HG02970 (cell line): ENCODE measurements around the gene CYB5R4.
A peak's percentile ranks its signal among the peaks of the same experiment; 100 is the strongest.
"Not testable (repeated sequence)": the region's sequence is repeated elsewhere in the genome, so short reads cannot be mapped to it uniquely, and the experiment has no call there.

ENCODE experiments used
- ATAC-seq: cut with Tn5 transposase; IDR thresholded peaks from one replicate; pipeline ENCODE4 v1.9.1; 2021; ENCODE audit warnings: mild to moderate bottlenecking, moderate library complexity, moderate number of reproducible peaks; ENCODE audit not compliant: unreplicated experiment, low FRiP score

Gene CYB5R4

GRCh38 chr6:83862776-83863471 lies 3.4 kb downstream of the CYB5R4 start:
- ATAC-seq = no peak

DNA sequence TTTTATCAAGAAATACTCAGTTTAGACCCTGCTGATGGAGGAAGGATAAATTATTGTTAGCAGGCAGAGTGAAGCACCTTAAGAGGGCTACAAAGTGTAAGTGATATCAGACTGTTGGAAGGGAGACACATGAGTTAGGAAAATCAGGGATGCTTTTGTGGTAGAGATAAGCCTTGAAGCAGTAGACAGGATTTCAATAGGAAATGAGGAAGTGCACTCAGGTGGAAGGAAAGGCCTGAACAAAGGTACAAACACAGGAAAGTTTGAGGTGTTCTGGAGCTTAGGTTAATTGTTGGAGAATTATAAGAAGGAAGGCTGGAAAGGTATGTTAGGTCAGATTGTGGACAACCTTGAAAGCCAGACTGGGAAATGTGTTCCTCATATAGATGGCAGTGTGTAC lies 7.6 kb downstream of the CYB5R4 start:
- ATAC-seq = no peak

DNA sequence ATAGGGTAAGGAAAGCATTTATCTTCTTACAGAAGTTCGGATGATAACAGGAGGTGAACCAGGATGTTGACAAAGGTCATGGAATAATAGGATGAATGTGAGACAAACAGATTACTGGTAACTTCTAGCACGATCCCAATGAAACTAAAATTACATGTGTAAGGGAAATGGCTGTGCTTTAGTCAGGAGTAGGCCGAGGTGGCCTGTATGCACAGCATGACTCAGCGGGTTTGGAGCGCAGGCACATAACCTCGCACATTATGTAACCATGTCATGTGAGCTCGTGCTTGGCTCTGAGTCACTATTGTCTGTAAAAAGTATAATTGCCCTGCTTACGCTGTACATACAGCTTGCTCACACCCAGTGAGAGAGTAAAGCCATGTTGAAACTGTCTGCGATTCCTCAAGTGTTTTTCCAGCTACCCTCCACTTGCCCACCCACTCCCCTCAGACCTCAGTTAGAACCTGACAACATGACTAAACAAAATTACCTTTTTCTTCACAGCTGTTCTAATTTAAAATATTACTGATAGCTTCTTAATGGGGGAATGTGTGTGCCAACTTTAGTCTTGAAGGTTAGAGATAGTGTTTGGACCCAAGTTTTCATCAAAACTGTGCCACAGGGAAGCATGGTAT lies 8.2 kb downstream of the CYB5R4 start:
- no peak for ATAC-seq

DNA sequence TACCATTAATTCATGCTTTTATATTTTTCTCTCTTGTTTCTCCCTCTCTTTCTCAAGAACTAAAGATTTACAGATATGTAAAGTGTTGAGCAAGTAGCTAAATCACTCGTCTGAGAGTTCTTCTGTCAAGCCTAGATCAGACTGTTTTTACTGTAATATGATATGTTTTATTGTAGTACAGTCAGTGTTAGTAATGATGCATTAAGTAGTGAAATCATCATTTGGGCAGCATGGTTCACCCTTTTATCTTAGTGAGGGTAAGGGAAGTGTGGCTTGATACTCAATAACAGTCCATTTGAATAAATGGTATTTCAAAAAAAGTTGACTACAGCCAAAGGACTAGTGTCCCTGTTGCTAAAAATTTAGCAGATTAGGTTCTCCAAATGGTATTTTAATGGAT lies 9.2 kb downstream of the CYB5R4 start:
- ATAC-seq = no peak

DNA sequence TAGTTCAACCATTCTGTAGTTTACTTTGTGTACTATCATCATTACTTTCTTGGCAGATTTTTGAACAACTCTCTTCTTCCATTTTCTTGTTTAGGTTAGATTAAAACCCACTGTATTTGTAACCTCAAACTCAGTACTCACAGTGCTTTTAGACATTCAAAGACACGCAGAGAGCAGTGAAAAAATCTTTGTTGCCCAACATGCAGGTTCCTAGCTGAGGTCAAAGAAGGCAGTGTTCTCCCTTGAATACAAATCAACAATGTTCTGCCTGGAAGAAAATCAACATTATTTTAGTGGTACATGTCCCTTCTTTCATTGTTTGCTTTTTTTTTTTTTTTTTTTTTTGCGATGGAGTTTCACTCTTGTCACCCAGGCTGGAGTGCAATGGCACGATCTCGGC lies 11.2 kb downstream of the CYB5R4 start:
- ATAC-seq = no peak

DNA sequence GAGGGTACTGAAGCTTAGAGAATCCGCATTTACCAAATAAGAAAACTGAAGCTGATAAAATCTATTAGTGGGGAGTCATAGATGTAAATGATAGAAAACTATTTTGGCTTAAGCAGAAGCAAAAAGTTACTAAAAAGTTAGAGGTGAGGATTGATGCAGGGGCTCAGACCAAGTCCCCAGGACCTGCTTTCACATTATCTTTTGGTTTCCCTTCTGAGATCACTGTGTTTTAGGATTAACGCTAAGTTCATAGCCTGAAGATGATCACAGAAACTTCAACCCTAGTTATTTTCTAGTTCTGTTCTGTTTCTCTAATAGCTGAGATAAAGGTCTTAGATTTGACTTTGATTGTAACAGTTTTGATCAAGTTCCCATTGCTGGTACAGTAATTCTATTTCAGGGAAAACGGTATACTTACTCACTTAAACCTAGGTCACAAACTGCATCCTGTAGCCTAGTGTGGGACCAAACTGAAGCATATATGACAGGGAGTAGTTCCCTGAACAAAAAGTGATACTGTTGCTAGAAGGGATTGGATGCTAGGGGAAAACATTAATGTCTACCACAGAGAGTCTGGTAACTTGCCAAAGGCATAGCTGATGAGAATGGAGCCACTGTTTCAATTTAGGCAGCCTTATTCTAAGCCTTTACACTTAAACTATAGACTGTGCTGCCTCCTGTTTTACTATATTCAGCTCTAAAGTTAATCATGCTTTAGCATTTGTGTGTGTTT lies 13.1 kb downstream of the CYB5R4 start:
- ATAC-seq = no peak

- no peak for ATAC-seq
These were observed 14.4 kb downstream of the CYB5R4 start for GRCh38 chr6:83873869-83874268.

DNA sequence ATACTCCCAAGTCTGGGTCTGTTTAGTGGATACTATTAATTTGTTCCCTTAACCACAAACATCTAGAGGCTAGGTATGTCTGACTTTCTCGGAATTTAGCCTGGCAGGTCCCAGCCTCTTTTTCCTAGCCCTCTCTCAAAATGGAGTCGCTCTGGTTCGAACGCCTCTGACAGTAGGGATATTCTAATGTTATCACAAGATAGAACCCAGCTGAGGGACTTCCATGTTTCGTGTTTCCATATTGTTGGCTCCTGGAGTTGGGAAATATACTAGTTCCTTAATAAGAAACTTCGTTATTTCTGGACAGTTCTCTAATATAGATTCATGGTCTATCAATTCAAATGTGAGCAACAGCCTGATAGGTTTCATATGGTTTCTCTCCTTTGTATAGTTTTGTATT lies 16.4 kb downstream of the CYB5R4 start:
- ATAC-seq = no peak

GRCh38 chr6:83878902-83879644 lies 19.6 kb downstream of the CYB5R4 start:
- ATAC-seq = no peak

GRCh38 chr6:83879746-83880145 lies 20.3 kb downstream of the CYB5R4 start:
- ATAC-seq = no peak

DNA sequence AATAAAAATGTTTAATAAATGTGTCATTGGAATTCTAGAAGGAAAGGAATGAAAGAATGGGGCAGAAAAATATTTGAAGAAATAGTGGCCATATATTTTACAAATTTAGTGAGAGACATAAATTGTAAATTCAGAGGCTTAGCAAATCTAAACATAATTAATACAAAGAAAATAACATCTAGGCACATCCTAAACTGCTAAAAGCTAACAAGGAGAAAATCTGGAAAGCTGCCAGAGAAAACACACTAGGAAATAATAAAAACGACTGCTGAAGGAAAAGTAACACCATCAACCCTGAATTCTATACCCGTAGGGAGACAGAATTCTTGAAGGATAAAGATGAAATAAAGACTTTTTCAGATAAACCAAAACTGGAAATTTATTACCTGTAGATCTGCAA lies 23.8 kb downstream of the CYB5R4 start:
- no peak for ATAC-seq

DNA sequence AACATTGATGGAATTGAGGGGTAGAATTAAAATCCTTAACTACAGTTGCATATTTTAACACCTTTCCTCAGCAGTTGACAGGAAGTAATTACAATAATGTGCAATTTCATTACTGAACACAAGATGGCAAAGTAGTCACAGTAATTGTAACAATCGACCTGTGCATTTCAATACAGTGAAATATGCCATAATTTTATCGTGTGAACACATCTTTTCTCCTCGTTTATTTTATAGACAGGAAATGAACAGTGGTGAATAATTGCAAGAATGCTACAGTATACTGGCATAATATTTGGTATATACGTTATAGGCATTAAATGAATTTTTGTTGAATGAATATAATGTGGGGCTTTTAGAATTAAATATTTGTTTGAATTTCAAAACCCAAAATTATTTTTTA lies 25.0 kb downstream of the CYB5R4 start:
- ATAC-seq = peak; percentile 79

DNA sequence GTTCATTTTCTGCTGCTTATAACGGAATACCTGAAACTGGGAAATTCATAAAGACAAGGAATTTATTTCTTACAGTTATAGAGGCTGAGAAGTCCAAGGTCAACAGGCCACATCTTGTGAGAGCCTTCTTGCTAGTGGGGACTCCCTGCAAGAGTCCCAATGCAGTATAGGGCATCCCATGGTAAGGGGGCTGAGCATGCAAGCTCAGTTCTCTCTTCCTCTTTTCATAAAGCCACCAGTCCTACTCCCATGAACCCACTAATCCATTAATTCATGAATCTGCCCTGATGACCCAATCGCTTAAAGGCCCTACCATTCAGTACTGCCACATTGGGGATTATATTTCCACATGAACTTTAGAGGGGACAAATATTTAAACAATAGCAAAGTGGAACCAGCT lies 26.5 kb downstream of the CYB5R4 start:
- ATAC-seq = no peak

GRCh38 chr6:83889621-83890020 lies 30.1 kb downstream of the CYB5R4 start:
- no peak for ATAC-seq

GRCh38 chr6:83890520-83890919 lies 31.0 kb downstream of the CYB5R4 start:
- ATAC-seq = no peak

DNA sequence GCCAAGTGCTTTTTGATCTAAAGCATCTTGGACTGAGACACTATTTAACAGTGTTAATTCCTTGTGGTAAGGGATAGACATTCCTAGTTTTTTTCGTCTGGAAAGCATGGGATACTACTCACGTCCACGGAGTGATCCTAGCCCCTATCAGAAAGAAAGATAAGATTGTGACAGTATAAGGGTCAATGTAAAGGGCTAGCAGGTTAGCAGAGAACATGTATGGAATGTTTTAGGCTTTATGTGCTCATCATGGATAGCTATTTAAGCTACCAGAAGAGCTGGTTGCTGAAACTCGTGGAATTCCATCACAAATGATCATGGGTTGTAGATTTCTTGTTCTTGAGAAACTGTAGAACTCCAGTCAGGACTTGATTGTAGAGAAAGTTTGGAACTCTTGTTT lies 32.1 kb downstream of the CYB5R4 start:
- no peak for ATAC-seq

DNA sequence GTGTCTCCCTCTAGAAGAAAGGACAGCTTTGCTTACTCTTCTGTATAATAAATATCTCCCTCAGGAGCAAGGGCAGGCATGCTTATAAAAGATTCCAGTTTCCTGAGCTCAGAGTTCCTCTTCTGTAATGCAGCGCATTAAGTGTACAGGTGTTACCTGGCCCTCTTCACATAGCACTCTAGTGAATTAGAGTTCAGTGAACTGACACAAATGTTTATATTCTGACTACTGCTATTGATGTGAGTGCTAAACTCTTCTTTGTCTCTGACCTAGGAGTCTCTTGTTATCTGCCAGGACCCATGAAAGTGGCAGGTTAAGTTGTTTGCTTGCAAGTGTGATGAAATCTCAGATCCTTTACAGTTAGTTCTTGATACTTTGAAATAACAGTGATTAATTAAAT lies 33.5 kb downstream of the CYB5R4 start:
- ATAC-seq = no peak

DNA sequence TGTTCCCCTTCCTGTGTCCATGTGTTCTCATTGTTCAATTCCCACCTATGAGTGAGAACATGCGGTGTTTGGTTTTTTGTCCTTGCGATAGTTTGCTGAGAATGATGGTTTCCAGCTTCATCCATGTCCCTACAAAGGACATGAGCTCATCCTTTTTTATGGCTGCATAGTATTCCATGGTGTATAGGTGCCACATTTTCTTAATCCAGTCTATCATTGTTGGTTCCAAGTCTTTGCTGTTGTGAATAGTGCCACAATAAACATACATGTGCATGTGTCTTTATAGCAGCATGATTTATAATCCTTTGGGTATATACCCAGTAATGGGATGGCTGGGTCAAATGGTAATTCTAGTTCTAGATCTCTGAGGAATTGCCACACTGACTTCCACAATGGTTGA lies 37.6 kb downstream of the CYB5R4 start:
- not testable (repeated sequence) for ATAC-seq

DNA sequence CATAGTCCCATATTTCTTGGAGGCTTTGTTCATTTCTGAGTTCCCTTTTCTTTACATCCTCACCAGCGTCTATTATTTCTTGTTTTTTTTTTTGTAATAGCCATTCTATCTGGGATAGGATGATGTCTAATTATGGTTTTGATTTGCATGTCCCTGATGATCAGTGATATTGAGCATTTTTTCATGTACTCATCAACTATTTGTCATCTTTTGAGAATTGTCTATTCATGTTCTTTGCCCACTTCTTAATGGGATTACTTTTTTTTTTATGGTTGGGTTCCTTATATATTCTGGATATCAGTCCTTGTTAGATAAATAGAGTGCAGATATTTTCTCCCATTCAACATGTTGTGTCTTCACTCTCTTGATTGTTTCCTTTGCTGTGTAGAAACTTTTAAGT lies 42.1 kb downstream of the CYB5R4 start:
- no peak for ATAC-seq

GRCh38 chr6:83904395-83904794 lies 44.9 kb downstream of the CYB5R4 start:
- ATAC-seq = no peak

DNA sequence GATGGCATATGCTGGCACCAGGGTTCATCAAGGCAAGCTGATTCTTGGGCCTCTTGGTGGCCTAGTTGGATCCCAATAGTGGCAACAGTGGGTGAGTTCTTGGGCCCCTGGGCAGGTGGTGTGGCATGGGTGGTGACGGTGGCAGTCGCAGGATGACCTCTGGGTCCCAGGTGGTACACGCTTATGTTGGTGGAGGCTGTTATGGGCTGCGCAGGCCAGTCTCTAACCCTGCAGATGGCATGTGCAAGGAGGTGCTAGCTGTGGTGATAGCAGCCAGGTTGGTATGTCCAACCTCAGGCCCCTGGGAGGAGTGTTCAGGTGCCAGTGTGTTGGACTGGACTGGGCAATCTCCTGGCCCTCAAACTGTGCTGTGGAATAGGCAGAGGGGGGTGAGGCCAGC lies 46.2 kb downstream of the CYB5R4 start:
- ATAC-seq = no peak
